Lower leg skin (tissue), 3 donors: ENCODE measurements around the gene KCNA2.

Experiments used
- POLR2A ChIP-seq, 2 donors: fragments of 450-650 bp; IDR thresholded peaks; one replicate each; pipeline ENCODE4 v1.6.1; 2016 to 2017; ENCODE audit warnings: antibody characterized with exemption in 2 of 2, mild to moderate bottlenecking in 1 of 2, moderate library complexity in 1 of 2
- TF ChIP-seq, protein P1 (sequence below), 3 donors: fragments of 450-650 bp; IDR thresholded peaks; one replicate each; pipeline ENCODE4 v1.5.1; 2016; ENCODE audit warnings: antibody characterized with exemption in 3 of 3, mild to moderate bottlenecking in 3 of 3, moderate library complexity in 2 of 3

DNA sequence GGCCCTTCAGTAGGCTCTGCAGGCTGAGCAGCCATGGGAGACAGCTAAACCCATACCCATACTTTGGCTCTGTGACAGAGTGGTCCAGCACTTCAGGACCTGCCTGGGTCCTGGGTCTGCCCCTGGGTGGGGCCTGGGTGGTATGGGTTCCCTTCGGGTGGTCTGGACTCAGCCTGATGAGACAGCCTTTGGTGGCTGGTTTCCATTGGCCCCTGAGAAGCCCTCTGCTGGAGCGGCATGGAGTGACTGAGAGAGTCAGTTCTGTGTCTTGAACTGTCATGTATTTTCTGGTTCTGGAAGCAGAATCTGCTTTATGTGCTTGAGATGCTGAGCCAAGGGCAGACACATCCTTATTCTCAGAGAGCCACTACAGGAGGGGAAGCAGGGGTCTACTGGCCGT lies 31.3 kb upstream of the KCNA2 start:
- TF ChIP-seq, protein P1, sequence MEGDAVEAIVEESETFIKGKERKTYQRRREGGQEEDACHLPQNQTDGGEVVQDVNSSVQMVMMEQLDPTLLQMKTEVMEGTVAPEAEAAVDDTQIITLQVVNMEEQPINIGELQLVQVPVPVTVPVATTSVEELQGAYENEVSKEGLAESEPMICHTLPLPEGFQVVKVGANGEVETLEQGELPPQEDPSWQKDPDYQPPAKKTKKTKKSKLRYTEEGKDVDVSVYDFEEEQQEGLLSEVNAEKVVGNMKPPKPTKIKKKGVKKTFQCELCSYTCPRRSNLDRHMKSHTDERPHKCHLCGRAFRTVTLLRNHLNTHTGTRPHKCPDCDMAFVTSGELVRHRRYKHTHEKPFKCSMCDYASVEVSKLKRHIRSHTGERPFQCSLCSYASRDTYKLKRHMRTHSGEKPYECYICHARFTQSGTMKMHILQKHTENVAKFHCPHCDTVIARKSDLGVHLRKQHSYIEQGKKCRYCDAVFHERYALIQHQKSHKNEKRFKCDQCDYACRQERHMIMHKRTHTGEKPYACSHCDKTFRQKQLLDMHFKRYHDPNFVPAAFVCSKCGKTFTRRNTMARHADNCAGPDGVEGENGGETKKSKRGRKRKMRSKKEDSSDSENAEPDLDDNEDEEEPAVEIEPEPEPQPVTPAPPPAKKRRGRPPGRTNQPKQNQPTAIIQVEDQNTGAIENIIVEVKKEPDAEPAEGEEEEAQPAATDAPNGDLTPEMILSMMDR (IDR thresholded peaks at IDR 0.05), result no peak
- no peak for TF ChIP-seq POLR2A (IDR thresholded peaks at IDR 0.05)
